Hepatocyte (in vitro differentiated cells): ENCODE data around the gene LBHD1. TPM values are rescaled to one million over a fixed set of nuclear protein-coding genes. Genes with fewer than 3 reads are reported as not detected.
A peak's percentile ranks its signal among the peaks of the same experiment; 100 is the strongest.

Experiments used
- DNase-seq: peaks from one replicate; pipeline ENCODE4 v3.0.0-alpha.2; 2016; ENCODE audit warnings: low spot score
- H2AFZ ChIP-seq: fragments of 200-600 bp; sonication (generic); 2 replicates; pipeline ENCODE4 v1.6.0; 2016; ENCODE audit warnings: antibody characterized with exemption, mild to moderate bottlenecking
- H3K27ac ChIP-seq: fragments of 200-600 bp; sonication (generic); 2 replicates; pipeline ENCODE4 v1.5.1; 2016; ENCODE audit warnings: mild to moderate bottlenecking
- H3K27me3 ChIP-seq: fragments of 200-600 bp; sonication (generic); 2 replicates; pipeline ENCODE4 v1.6.1; 2016
- H3K36me3 ChIP-seq: fragments of 200-600 bp; sonication (generic); replicated peaks from 2 replicates; pipeline ENCODE4 v1.5.1; 2016; ENCODE audit warnings: low read depth; ENCODE audit not compliant: insufficient read depth
- H3K4me1 ChIP-seq: fragments of 200-600 bp; sonication (generic); 2 replicates; pipeline ENCODE4 v1.5.1; 2016; ENCODE audit warnings: mild to moderate bottlenecking, moderate library complexity; ENCODE audit not compliant: insufficient read depth
- H3K4me2 ChIP-seq: fragments of 200-600 bp; sonication (generic); 2 replicates; pipeline ENCODE4 v1.6.0; 2016
- H3K4me3 ChIP-seq: fragments of 200-600 bp; sonication (generic); 2 replicates; pipeline ENCODE4 v1.5.1; 2016; ENCODE audit warnings: mild to moderate bottlenecking
- H3K79me2 ChIP-seq: fragments of 200-600 bp; sonication (generic); 2 replicates; pipeline ENCODE4 v1.6.0; 2017; ENCODE audit warnings: mild to moderate bottlenecking
- H3K9me2 ChIP-seq: fragments of 200-600 bp; sonication (generic); replicated peaks from 2 replicates; pipeline ENCODE4 v1.6.0; 2017; ENCODE audit warnings: mild to moderate bottlenecking; ENCODE audit not compliant: insufficient read depth
- H3K9me3 ChIP-seq: fragments of 200-600 bp; sonication (generic); 2 replicates; pipeline ENCODE4 v1.5.1; 2016; ENCODE audit warnings: low read depth, mild to moderate bottlenecking
- H4K20me1 ChIP-seq: fragments of 200-600 bp; sonication (generic); 2 replicates; pipeline ENCODE4 v1.6.0; 2016; ENCODE audit warnings: mild to moderate bottlenecking; ENCODE audit not compliant: insufficient read depth, poor library complexity, severe bottlenecking
- CTCF ChIP-seq: fragments of 200-600 bp; sonication (generic); IDR thresholded peaks from 2 replicates; pipeline ENCODE4 v1.5.1; 2016; ENCODE audit warnings: antibody characterized with exemption, mild to moderate bottlenecking; ENCODE audit not compliant: poor library complexity
- EZH2 ChIP-seq: fragments of 200-600 bp; sonication (generic); IDR thresholded peaks from 2 replicates; pipeline ENCODE4 v1.6.1; 2016; ENCODE audit warnings: antibody characterized with exemption, mild to moderate bottlenecking, borderline replicate concordance
- EZH2phosphoT487 ChIP-seq: fragments of 200-600 bp; sonication (generic); IDR thresholded peaks from one replicate; pipeline ENCODE4 v1.6.1; 2018; ENCODE audit warnings: antibody characterized with exemption, mild to moderate bottlenecking, low read depth, moderate library complexity; ENCODE audit not compliant: unreplicated experiment, severe bottlenecking
- WGBS: methylation state at CpG from one replicate; pipeline ENCODE4 v1.1.6; 2016; ENCODE audit warnings: low lambda C conversion rate; ENCODE audit errors: missing lambda C conversion rate; 5-methylcytosine and 5-hydroxymethylcytosine counted together
- polyA plus RNA-seq: library from polyadenylated mRNA; unstranded; fragments of >200 nt; fragmentation: Nextera tagmentation; extraction: Ambion mirVana; gene quantifications from 2 replicates; pipeline ENCODE4 v1.2.1, GENCODE V29; 2016
- total RNA-seq: library from RNA; depleted of rRNA; stranded (reverse); fragments of >200 nt; gene quantifications from 2 replicates; pipeline ENCODE4 v1.2.3, GENCODE V29; 2014

Gene LBHD1
- total and polyA plus RNA-seq, 2 experiments from 2014 or later, result 6.5 to 11.2 TPM

- no peak for DNase-seq
- 92% methylated on average over 5 of the region's 5 CpGs for WGBS
Measured at GRCh38 chr11:62716206-62716605, 44.1 kb upstream of the LBHD1 start.

DNA sequence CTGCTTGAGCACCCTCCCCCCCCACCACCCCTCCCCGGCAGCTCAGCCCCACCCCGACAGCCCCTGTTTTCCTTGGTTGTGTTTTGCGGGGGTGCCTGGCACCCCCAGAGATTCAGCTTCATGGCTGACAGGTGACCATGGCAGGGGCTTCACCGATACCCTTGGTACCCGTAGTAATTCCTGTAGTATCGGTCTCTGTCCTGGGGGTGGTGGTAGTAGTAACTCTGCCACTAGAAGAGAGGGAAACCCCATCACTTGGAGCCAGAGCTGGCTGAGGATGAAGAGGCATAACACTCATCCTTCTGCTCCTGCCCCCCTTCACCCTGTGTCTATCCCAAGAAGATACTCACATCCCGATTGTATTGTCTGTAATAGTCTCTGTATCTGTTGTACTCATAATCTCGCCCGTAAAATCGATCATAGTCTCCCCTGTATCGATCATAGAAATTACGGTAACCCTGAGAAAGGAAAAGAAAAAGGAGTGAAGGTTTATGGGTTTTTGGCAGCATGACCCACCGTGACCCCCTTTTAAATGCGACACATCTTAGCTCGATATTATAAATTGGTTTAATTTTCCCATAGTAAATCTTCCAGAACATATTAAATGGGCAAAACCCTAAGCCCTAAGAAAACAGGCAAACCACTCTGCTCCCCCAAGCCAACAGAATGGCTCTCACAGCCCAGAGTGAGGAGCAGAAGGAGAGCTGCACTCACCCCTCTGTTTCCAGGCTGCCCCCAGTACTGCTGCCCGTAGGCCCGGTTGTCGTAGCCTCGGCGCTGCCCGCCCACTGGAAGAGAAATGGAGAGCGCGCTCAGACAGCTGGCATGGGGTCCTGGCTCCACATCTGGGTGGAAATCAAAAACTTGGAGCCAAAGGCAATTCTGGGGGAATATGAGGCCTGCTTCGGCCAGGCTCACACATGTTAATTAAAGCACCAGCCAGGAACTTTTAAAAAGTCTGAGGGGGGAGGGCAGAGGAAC is 43.4 kb upstream of the LBHD1 start:
- Histone ChIP-seq H4K20me1 (peaks cover 4% of the 10 kb centered on the region), H3K27ac (no peak overlapping the region), H3K36me3 (no peaks in the 10 kb centered on the region), H3K9me3 (no peaks in the 10 kb centered on the region), H3K9me2 (no peaks in the 10 kb centered on the region), H3K4me2 (no peak overlapping the region), H3K79me2 (peaks cover 50% of the 10 kb centered on the region), H2AFZ (no peak overlapping the region), H3K4me1 (peaks cover 22% of the 10 kb centered on the region), H3K4me3 (no peak overlapping the region), H3K27me3 (no peaks in the 10 kb centered on the region)
- no peak for TF ChIP-seq EZH2
- TF ChIP-seq EZH2phosphoT487, result no peak
- TF ChIP-seq CTCF, result no peak
- no peak for DNase-seq
- WGBS, result 94% methylated on average over 24 of the region's 24 CpGs

More at GRCh38 chr11:62716206-62716605, 44.1 kb upstream of the LBHD1 start:
- no peak for TF ChIP-seq EZH2
- no peak for TF ChIP-seq CTCF
- no peak for TF ChIP-seq EZH2phosphoT487
- H3K79me2 ChIP-seq, result peaks cover 58% of the 10 kb centered on the region
- no peaks in the 10 kb centered on the region for H3K27me3 ChIP-seq
- no peak overlapping the region for H3K27ac ChIP-seq
- peaks cover 4% of the 10 kb centered on the region for H4K20me1 ChIP-seq
- no peaks in the 10 kb centered on the region for H3K9me2 ChIP-seq
- H3K4me2 ChIP-seq, result no peak overlapping the region
- H3K9me3 ChIP-seq, result no peaks in the 10 kb centered on the region
- no peak overlapping the region for H3K4me3 ChIP-seq
- H2AFZ ChIP-seq, result no peak overlapping the region
- no peaks in the 10 kb centered on the region for H3K36me3 ChIP-seq
- H3K4me1 ChIP-seq, result peaks cover 22% of the 10 kb centered on the region

DNA sequence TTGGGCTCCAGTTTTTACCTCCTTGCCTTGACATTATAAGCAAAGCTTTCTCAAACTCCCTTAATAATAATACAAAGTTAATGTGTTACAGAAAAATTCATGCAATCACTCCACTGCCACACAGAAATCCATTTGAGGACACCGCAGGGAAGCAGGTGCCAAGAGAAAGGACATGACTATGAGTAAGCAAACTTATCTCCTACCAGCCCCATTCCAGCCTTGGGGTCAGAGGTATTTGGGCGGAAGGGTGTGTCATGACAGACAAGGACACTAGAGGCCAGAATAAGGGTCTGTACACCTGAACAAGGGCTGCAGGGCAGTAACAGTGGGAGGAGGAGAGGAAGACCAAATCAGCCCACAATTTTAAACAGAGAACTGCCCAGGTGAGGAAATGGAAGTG is 41.3 kb upstream of the LBHD1 start:
- DNase-seq, result peak; percentile 79
- no peak for TF ChIP-seq EZH2phosphoT487
- no peak for TF ChIP-seq CTCF
- TF ChIP-seq EZH2, result no peak
- peak overlapping the region; percentile 74 for H3K27ac ChIP-seq
- peaks cover 29% of the 10 kb centered on the region for H3K79me2 ChIP-seq
- no peaks in the 10 kb centered on the region for H3K27me3 ChIP-seq
- no peaks in the 10 kb centered on the region for H3K9me3 ChIP-seq
- peaks cover 34% of the 10 kb centered on the region for H3K4me1 ChIP-seq
- H3K9me2 ChIP-seq, result no peaks in the 10 kb centered on the region
- H3K4me3 ChIP-seq, result no peak overlapping the region
- H4K20me1 ChIP-seq, result peaks cover 3% of the 10 kb centered on the region
- H3K36me3 ChIP-seq, result no peaks in the 10 kb centered on the region
- 63% methylated on average over 2 of the region's 2 CpGs for WGBS
- H2AFZ ChIP-seq, result no peak overlapping the region
- H3K4me2 ChIP-seq, result peak overlapping the region; percentile 34
